Gastrocnemius medialis (tissue), 4 donors: ENCODE data around the gene TTLL10.

Experiments used
- POLR2A ChIP-seq, 2 donors: fragments of 450-650 bp; IDR thresholded peaks; one replicate each; pipeline ENCODE4 v1.6.1; 2017; ENCODE audit warnings: antibody characterized with exemption in 2 of 2, mild to moderate bottlenecking in 2 of 2, moderate library complexity in 2 of 2
- TF ChIP-seq, protein P1 (sequence below), 5 experiments: fragments of 450-650 bp in 3 of 5; fragments of 200-600 bp in 2 of 5; sonication (generic) in 2 of 5; IDR thresholded peaks in 4 of 5; conservative IDR thresholded peaks in 1 of 5; 1 replicate in 4 of 5; 2 replicates in 1 of 5; pipeline ENCODE4 v1.5.1; 2016 to 2019; ENCODE audit warnings: antibody characterized with exemption in 5 of 5, mild to moderate bottlenecking in 3 of 5, moderate library complexity in 3 of 5

DNA sequence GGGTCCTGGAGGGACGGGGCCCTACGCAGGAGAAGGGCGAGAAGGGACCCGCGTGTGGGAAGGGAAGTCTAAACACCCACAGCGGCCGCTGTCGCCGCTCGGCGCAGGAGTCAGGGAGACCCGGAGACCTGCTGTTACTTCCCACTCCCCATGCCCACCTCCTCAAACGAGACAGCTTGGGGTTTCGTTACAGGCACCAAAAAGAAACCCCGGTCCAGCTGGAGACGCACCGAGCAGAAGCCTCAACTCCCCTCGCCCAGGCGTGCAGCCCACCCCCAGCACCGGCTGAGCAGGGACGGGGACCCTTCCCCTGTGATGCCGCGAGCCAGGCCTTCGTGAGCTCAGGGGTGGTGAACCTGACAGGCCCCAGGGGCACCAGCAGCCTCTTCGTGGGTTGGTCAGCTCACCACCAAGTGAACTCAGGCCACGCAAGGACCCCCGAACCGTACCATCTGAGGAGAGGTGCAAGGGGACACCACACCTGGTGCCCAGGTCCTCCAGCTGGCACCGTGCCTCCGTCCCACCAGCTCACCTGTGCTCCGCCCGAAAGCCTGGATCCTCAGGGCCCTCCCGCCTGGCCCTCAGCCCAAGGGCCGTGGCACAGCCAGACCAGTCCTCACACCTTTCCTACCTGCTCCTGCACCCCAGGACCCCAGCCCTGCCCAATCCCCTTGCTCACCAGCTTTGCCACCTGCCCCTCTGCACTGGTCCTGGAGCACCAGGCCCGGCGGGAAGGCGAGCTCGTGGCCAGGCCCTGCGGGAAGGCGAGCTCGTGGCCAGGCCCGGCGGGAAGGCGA lies 53.1 kb downstream of the TTLL10 start:
- TF ChIP-seq, protein P1, sequence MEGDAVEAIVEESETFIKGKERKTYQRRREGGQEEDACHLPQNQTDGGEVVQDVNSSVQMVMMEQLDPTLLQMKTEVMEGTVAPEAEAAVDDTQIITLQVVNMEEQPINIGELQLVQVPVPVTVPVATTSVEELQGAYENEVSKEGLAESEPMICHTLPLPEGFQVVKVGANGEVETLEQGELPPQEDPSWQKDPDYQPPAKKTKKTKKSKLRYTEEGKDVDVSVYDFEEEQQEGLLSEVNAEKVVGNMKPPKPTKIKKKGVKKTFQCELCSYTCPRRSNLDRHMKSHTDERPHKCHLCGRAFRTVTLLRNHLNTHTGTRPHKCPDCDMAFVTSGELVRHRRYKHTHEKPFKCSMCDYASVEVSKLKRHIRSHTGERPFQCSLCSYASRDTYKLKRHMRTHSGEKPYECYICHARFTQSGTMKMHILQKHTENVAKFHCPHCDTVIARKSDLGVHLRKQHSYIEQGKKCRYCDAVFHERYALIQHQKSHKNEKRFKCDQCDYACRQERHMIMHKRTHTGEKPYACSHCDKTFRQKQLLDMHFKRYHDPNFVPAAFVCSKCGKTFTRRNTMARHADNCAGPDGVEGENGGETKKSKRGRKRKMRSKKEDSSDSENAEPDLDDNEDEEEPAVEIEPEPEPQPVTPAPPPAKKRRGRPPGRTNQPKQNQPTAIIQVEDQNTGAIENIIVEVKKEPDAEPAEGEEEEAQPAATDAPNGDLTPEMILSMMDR (IDR thresholded peaks at IDR 0.05 in 4 of 5, conservative IDR thresholded peaks at IDR 0.05 in 1 of 5): no peak
- no peak for TF ChIP-seq POLR2A (IDR thresholded peaks at IDR 0.05)
